ENCODE results near the gene D2HGDH.
"Not testable (repeated sequence)": the region's sequence is repeated elsewhere in the genome, so short reads cannot be mapped to it uniquely, and the experiment has no call there.

The D2HGDH gene

GRCh38 chr2:241768850-241769249 lies 34.4 kb downstream of the D2HGDH start:
- DNase-seq (ENCODE audit: low read depth) = no peak

GRCh38 chr2:241769819-241770184 lies 35.4 kb downstream of the D2HGDH start:
- DNase-seq (ENCODE audit: low read depth) = no peak

GRCh38 chr2:241770185-241770935 lies 35.9 kb downstream of the D2HGDH start:
- DNase-seq (ENCODE audit: low read depth) = no peak

GRCh38 chr2:241770936-241771285 lies 36.5 kb downstream of the D2HGDH start:
- no peak for DNase-seq (ENCODE audit: low read depth)

- no peak for DNase-seq (ENCODE audit: low read depth)
Measured at GRCh38 chr2:241771286-241772062, 37.0 kb downstream of the D2HGDH start.

GRCh38 chr2:241772063-241772499 lies 37.7 kb downstream of the D2HGDH start:
- DNase-seq (ENCODE audit: low read depth) = no peak

- DNase-seq (ENCODE audit: low read depth) = no peak
Measured at GRCh38 chr2:241773511-241774418, 39.3 kb downstream of the D2HGDH start.

- no peak for DNase-seq (ENCODE audit: low read depth)
Measured at GRCh38 chr2:241774419-241775222, 40.2 kb downstream of the D2HGDH start.

- DNase-seq (ENCODE audit: low read depth) = no peak
Measured at GRCh38 chr2:241775223-241776177, 41.1 kb downstream of the D2HGDH start.

GRCh38 chr2:241776336-241777169 lies 42.1 kb downstream of the D2HGDH start, which contains the start of gene GAL3ST2:
TSS of gene GAL3ST2 (plus strand) at chr2:241776822. CDS start at chr2:241776956, 134 bp downstream.
- no peak for DNase-seq (ENCODE audit: low read depth)

GRCh38 chr2:241777170-241777685 lies 42.8 kb downstream of the D2HGDH start:
- DNase-seq (ENCODE audit: low read depth) = no peak

GRCh38 chr2:241777686-241778627 lies 43.5 kb downstream of the D2HGDH start:
- DNase-seq (ENCODE audit: low read depth) = no peak

- DNase-seq (ENCODE audit: low read depth) = no peak
Measured at GRCh38 chr2:241780939-241781569, 46.6 kb downstream of the D2HGDH start.

- DNase-seq (ENCODE audit: low read depth) = not testable (repeated sequence)
Measured at GRCh38 chr2:241782053-241782452, 47.6 kb downstream of the D2HGDH start.

GRCh38 chr2:241788135-241788534 lies 53.7 kb downstream of the D2HGDH start:
- no peak for DNase-seq (ENCODE audit: low read depth)

- no peak for DNase-seq (ENCODE audit: low read depth)
Measured at GRCh38 chr2:241788572-241788971, 54.1 kb downstream of the D2HGDH start.

- not testable (repeated sequence) for DNase-seq (ENCODE audit: low read depth)
Measured at GRCh38 chr2:241791385-241791784, 57.0 kb downstream of the D2HGDH start.
